HepG2 (cell line): Measurements from ENCODE around the gene TAS2R30.

Source experiments
- KDM1A ChIP-seq: IDR thresholded peaks from 2 replicates; pipeline ENCODE4 v1.6.1; 2016; ENCODE audit warnings: missing compliant biosample characterization
- MTA3 ChIP-seq: sonication (generic); formaldehyde crosslinking; IDR thresholded peaks from 2 replicates; pipeline ENCODE4 v1.4.0; 2020; ENCODE audit warnings: missing genetic modification reagents
- SIN3A ChIP-seq: IDR thresholded peaks from 2 replicates; pipeline ENCODE4 v1.6.1; 2011; ENCODE audit warnings: low read depth, mild to moderate bottlenecking, control low read depth, low read length, borderline replicate concordance
- ZSCAN9 ChIP-seq: IDR thresholded peaks from 2 replicates; pipeline ENCODE4 v1.6.1; 2016; ENCODE audit warnings: borderline replicate concordance

- no peak for TF ChIP-seq ZSCAN9 (CRISPR knock-in tag)
- TF ChIP-seq MTA3 (CRISPR knock-in tag), result no peak
- TF ChIP-seq KDM1A, result no peak
- no peak for TF ChIP-seq SIN3A
Observed at GRCh38 chr12:11162502-11162901, 28.1 kb upstream of the TAS2R30 start.
